H9 (cell line): ENCODE results near the gene NDUFS6. TPM values are rescaled to one million over a fixed set of nuclear protein-coding genes. Genes with fewer than 3 reads are reported as not detected.

Experiments used
- DNase-seq: peaks from one replicate; pipeline ENCODE4 v3.0.0-alpha.2; 2017
- H2AFZ ChIP-seq: one replicate; pipeline ENCODE4 v1.6.1; 2013; ENCODE audit warnings: mild to moderate bottlenecking, low read length, control low read depth, moderate library complexity
- H2AK5ac ChIP-seq: 2 replicates; pipeline ENCODE4 v1.6.1; 2013; ENCODE audit warnings: low read length, control low read depth, mixed read lengths; ENCODE audit not compliant: insufficient read length
- H2BK120ac ChIP-seq: one replicate; pipeline ENCODE4 v1.6.1; 2013; ENCODE audit warnings: low read depth, mild to moderate bottlenecking, low read length, control low read depth, inconsistent platforms; ENCODE audit not compliant: poor library complexity, severe bottlenecking
- H2BK12ac ChIP-seq: 2 replicates; pipeline ENCODE4 v1.6.1; 2013; ENCODE audit warnings: low read length, control low read depth, mixed read lengths, low read depth; ENCODE audit not compliant: insufficient read length
- H2BK15ac ChIP-seq: 2 replicates; pipeline ENCODE4 v1.6.1; 2013; ENCODE audit warnings: low read depth, low read length, control low read depth
- H2BK20ac ChIP-seq: one replicate; pipeline ENCODE4 v1.6.1; 2013; ENCODE audit warnings: low read depth, mild to moderate bottlenecking, low read length, control low read depth, inconsistent platforms; ENCODE audit not compliant: poor library complexity, severe bottlenecking
- H2BK5ac ChIP-seq: 2 replicates; pipeline ENCODE4 v1.6.1; 2013; ENCODE audit warnings: low read length, control low read depth, mixed read lengths; ENCODE audit not compliant: insufficient read length
- H3K14ac ChIP-seq: 2 replicates; pipeline ENCODE4 v1.6.1; 2013; ENCODE audit warnings: low read length, control low read depth; ENCODE audit not compliant: insufficient read depth
- H3K18ac ChIP-seq: 2 replicates; pipeline ENCODE4 v1.6.1; 2013; ENCODE audit warnings: low read depth, mild to moderate bottlenecking, mixed read lengths, low read length, control low read depth; ENCODE audit not compliant: insufficient read length
- H3K23ac ChIP-seq: 2 replicates; pipeline ENCODE4 v1.6.1; 2013; ENCODE audit warnings: low read length, control low read depth, mixed read lengths, low read depth; ENCODE audit not compliant: insufficient read length
- H3K23me2 ChIP-seq: 2 replicates; pipeline ENCODE4 v1.6.1; 2013; ENCODE audit warnings: low read depth, mild to moderate bottlenecking, mixed read lengths, low read length, control low read depth; ENCODE audit not compliant: insufficient read length, poor library complexity, severe bottlenecking
- H3K27ac ChIP-seq: 2 replicates; pipeline ENCODE4 v1.5.1; 2013; ENCODE audit warnings: low read length, control low read depth, mixed read lengths, low read depth; ENCODE audit not compliant: insufficient read length
- H3K27me3 ChIP-seq: 2 replicates; pipeline ENCODE4 v1.6.1; 2013; ENCODE audit warnings: low read length, control low read depth, inconsistent platforms; ENCODE audit not compliant: insufficient read depth
- H3K4ac ChIP-seq: 2 replicates; pipeline ENCODE4 v1.6.1; 2013; ENCODE audit warnings: low read depth, mild to moderate bottlenecking, control low read depth, inconsistent platforms, low read length, moderate library complexity
- H3K4me1 ChIP-seq: 2 replicates; pipeline ENCODE4 v1.6.1; 2013; ENCODE audit warnings: low read length, control low read depth, inconsistent platforms; ENCODE audit not compliant: insufficient read depth
- H3K4me2 ChIP-seq: 2 replicates; pipeline ENCODE4 v1.6.1; 2013; ENCODE audit warnings: low read length, control low read depth, mixed read lengths; ENCODE audit not compliant: insufficient read length, insufficient read depth
- H3K56ac ChIP-seq: 2 replicates; pipeline ENCODE4 v1.6.1; 2013; ENCODE audit warnings: low read depth, mild to moderate bottlenecking, mixed read lengths, low read length, control low read depth; ENCODE audit not compliant: insufficient read length
- H3K79me1 ChIP-seq: 2 replicates; pipeline ENCODE4 v1.6.1; 2013; ENCODE audit warnings: low read depth, mild to moderate bottlenecking, moderate library complexity, low read length, control low read depth, inconsistent platforms; ENCODE audit not compliant: insufficient read depth, poor library complexity, severe bottlenecking
- H3K79me2 ChIP-seq: 2 replicates; pipeline ENCODE4 v1.6.1; 2013; ENCODE audit warnings: low read length, control low read depth, inconsistent platforms; ENCODE audit not compliant: insufficient read depth
- H3K9ac ChIP-seq: 2 replicates; pipeline ENCODE4 v1.6.1; 2013; ENCODE audit warnings: low read length, control low read depth, mixed read lengths; ENCODE audit not compliant: insufficient read length; ENCODE audit errors: extremely low read depth
- H3K9me3 ChIP-seq: one replicate; pipeline ENCODE4 v1.6.1; 2013; ENCODE audit warnings: low read depth, low read length, inconsistent platforms; ENCODE audit not compliant: control insufficient read depth
- H3T11ph ChIP-seq: one replicate; pipeline ENCODE4 v1.6.1; 2013; ENCODE audit warnings: mild to moderate bottlenecking, low read length, control low read depth, inconsistent platforms
- H4K20me1 ChIP-seq: one replicate; pipeline ENCODE4 v1.6.1; 2013; ENCODE audit not compliant: control insufficient read depth, insufficient read length, insufficient read depth
- H4K5ac ChIP-seq: 2 replicates; pipeline ENCODE4 v1.6.1; 2013; ENCODE audit warnings: low read depth, mild to moderate bottlenecking, mixed read lengths, low read length, control low read depth; ENCODE audit not compliant: insufficient read length
- H4K8ac ChIP-seq: replicated peaks from 2 replicates; pipeline ENCODE4 v1.6.1; 2013; ENCODE audit warnings: low read length, control low read depth, mixed read lengths, low read depth; ENCODE audit not compliant: insufficient read length
- H4K91ac ChIP-seq: 2 replicates; pipeline ENCODE4 v1.6.1; 2013; ENCODE audit warnings: low read depth, mild to moderate bottlenecking, moderate library complexity, mixed read lengths, low read length, control low read depth; ENCODE audit not compliant: insufficient read length
- H3K27ac Mint-ChIP-seq, 3 experiments: 2 replicates in 2 of 3; 3 replicates in 1 of 3; pipeline ENCODE4 v1.8.0; 2020 to 2021; ENCODE audit warnings: mixed read lengths in 3 of 3, mild to moderate bottlenecking in 1 of 3, moderate library complexity in 1 of 3
- H3K27me3 Mint-ChIP-seq: 2 replicates; pipeline ENCODE4 v1.8.0; 2021; ENCODE audit warnings: low read depth, mild to moderate bottlenecking, moderate library complexity, mixed read lengths
- H3K36me3 Mint-ChIP-seq, 3 experiments: 2 replicates in 2 of 3; 3 replicates in 1 of 3; pipeline ENCODE4 v1.8.0; 2020 to 2021; ENCODE audit warnings: low read depth in 3 of 3, mixed read lengths in 3 of 3; ENCODE audit not compliant: insufficient read depth in 1 of 3
- H3K4me1 Mint-ChIP-seq, 2 experiments: 2 replicates each; pipeline ENCODE4 v1.8.0; 2020; ENCODE audit warnings: mixed read lengths in 2 of 2
- H3K4me3 Mint-ChIP-seq, 2 experiments: 2 replicates in 1 of 2; 3 replicates in 1 of 2; pipeline ENCODE4 v1.8.0; 2020 to 2021; ENCODE audit warnings: mild to moderate bottlenecking in 2 of 2, mixed read lengths in 2 of 2, moderate library complexity in 1 of 2
- H3K9me3 Mint-ChIP-seq, 2 experiments: 2 replicates in 1 of 2; 3 replicates in 1 of 2; pipeline ENCODE4 v1.8.0; 2020; ENCODE audit warnings: mild to moderate bottlenecking in 2 of 2, mixed read lengths in 2 of 2, moderate library complexity in 1 of 2
- WGBS: extraction: QIAGEN DNeasy Blood & Tissue Kit; methylation state at CpG from one replicate; pipeline ENCODE4 v1.1.7; 2013; ENCODE audit warnings: missing lambda C conversion rate, low lambda C conversion rate, mixed read lengths; ENCODE audit not compliant: insufficient read length; ENCODE audit errors: extremely low coverage; 5-methylcytosine and 5-hydroxymethylcytosine counted together
- total RNA-seq: library from RNA; stranded (reverse); gene quantifications from 2 replicates; pipeline ENCODE4 v1.2.1, GENCODE V29; 2021
- TF ChIP-seq, protein P1 (sequence below): fragments of 200-600 bp; sonication (generic); conservative IDR thresholded peaks from 3 replicates; pipeline ENCODE4 v1.8.0; 2021; ENCODE audit warnings: antibody characterized with exemption, mild to moderate bottlenecking

Gene NDUFS6
- total RNA-seq, 1 experiment from 2014 or later, result 62.5 TPM

DNA sequence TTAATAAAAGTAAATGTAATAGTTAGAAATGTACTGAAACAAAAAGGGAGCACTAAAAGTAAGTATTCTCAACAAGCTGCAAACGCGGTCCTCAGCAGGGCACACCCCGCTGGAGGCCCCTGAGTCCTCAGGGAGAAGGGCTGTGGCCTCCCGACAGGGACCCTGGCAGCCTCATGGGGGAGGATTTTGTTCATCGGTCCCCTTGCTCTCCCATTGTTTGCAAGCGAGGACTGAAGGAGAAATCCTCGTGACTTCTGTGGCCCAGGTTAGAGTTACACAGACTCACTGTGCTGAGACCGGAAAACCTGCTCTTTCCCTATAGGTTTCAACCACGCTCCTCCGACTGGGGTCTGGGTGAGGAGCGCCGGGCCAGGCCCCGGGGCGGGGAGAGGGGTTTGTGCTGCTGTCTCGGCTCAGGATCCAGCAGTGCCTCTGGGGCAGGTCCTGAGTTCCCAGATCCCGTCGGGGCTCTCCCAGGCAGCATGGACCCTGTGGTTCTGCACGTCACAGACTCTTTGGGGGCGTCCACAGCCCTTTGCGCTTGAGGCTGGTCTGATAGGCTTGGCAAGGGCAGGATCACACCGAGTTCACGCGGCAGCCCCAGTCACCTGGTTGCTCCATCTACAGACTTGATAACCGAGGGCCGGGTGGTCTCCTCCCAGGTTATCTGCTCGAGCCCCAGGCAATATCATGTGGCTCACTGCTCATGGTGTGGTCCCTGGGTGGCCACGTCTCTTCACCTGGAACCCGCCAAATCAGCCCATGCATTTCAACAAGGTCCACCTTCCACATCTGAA, 40.4 kb upstream of the NDUFS6 start:
- H3K4me1 ChIP-seq, result no peaks in the 10 kb centered on the region; the same call in 1 of the 2 replicates
- no CpG with 5 or more reads among the region's 28 CpGs for WGBS

More for the DNA sequence above, 40.4 kb upstream of the NDUFS6 start:
- Histone ChIP-seq H2AFZ (no peak overlapping the region), H4K8ac (no peak overlapping the region), H3K14ac (no peak overlapping the region), H2BK12ac (no peak overlapping the region), H3K27me3 (no peaks in the 10 kb centered on the region), H3K23me2 (no peaks in the 10 kb centered on the region), H3K23ac (no peak overlapping the region), H2BK5ac (no peak overlapping the region), H3K4me2 (no peak overlapping the region), H3K18ac (no peak overlapping the region), H3T11ph (no peak overlapping the region), H3K27ac (no peak overlapping the region), H4K91ac (no peak overlapping the region), H3K4ac (no peak overlapping the region), H3K56ac (no peak overlapping the region), H3K79me1 (no peaks in the 10 kb centered on the region), H2BK120ac (no peak overlapping the region), H2BK20ac (no peak overlapping the region), H3K79me2 (no peaks in the 10 kb centered on the region), H4K5ac (no peak overlapping the region), H2AK5ac (no peak overlapping the region), H4K20me1 (no peaks in the 10 kb centered on the region), H3K9me3 (no peaks in the 10 kb centered on the region), H2BK15ac (no peak overlapping the region), H3K9ac (no peak overlapping the region)
- H3K27me3 Mint-ChIP-seq, result peaks cover 13% of the 10 kb centered on the region
- TF ChIP-seq, protein P1, sequence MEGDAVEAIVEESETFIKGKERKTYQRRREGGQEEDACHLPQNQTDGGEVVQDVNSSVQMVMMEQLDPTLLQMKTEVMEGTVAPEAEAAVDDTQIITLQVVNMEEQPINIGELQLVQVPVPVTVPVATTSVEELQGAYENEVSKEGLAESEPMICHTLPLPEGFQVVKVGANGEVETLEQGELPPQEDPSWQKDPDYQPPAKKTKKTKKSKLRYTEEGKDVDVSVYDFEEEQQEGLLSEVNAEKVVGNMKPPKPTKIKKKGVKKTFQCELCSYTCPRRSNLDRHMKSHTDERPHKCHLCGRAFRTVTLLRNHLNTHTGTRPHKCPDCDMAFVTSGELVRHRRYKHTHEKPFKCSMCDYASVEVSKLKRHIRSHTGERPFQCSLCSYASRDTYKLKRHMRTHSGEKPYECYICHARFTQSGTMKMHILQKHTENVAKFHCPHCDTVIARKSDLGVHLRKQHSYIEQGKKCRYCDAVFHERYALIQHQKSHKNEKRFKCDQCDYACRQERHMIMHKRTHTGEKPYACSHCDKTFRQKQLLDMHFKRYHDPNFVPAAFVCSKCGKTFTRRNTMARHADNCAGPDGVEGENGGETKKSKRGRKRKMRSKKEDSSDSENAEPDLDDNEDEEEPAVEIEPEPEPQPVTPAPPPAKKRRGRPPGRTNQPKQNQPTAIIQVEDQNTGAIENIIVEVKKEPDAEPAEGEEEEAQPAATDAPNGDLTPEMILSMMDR, result no peak
- no peak overlapping the region for H3K4me3 Mint-ChIP-seq
- H3K9me3 Mint-ChIP-seq, result peaks cover 11 to 13% of the 10 kb centered on the region in 2 experiments
- H3K36me3 Mint-ChIP-seq, result peaks cover 7 to 11% (median 10%) of the 10 kb centered on the region in 3 experiments
- H3K27ac Mint-ChIP-seq, result peak overlapping the region in 1 of 3 experiments; percentile 68; a peak in 1 of 7 replicates
- H3K4me1 Mint-ChIP-seq, result peaks cover 14 to 21% of the 10 kb centered on the region in 2 experiments
- DNase-seq, result peak; percentile 29
